ENCODE data around the gene EDEM1. TPM values are rescaled to one million over a fixed set of nuclear protein-coding genes. Genes with fewer than 3 reads are reported as not detected.

EDEM1 gene
- total RNA-seq, 2 donors from 2014 or later: 30.2 to 59.7 TPM

DNA sequence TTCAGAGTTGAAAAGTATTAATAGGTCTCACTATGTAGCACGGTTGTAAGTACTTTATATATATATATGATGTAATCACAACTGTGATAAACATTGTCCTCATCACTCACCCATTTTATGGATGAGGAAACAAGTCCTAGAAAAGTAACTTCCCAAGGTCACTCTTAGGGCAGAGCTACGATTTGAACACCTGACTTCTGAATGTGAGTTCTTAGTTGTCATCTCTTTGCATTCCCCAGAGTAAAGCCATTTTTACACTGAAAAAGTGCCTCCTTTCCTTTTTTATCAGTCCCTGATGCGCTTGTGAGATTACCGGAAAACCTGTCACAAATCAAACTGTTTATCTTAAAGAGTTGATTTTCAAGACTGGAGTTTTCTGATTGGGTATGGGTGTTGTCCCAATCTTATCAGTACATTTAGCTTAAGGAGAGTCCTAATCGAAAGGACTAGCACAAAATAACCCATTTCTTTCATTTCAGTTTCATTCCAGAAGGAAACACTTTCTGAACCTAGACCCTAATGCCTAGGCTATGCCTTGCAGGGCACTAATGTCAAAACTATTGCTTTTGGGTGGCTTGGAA lies 2.3 kb upstream of the EDEM1 start:
- Histone ChIP-seq H3K9me3 (no peaks in the 10 kb centered on the region), H3K27me3 (replicated peaks; ENCODE audit: insufficient read depth) (no peaks in the 10 kb centered on the region), H3K4me1 (ENCODE audit: control insufficient read depth in 1 of 2, low read depth in 2 of 2) (peaks cover 9 to 23% of the 10 kb centered on the region in 2 donors), H3K27ac (no peak overlapping the region), H3K36me3 (peaks cover 12% of the 10 kb centered on the region), H3K4me3 (no peak overlapping the region)
- DNase-seq (ENCODE audit: low spot score) (no peak), ATAC-seq (ENCODE audit: insufficient number of reproducible peaks, low FRiP score, low read depth) (no peak)
- TF ChIP-seq, protein P1, sequence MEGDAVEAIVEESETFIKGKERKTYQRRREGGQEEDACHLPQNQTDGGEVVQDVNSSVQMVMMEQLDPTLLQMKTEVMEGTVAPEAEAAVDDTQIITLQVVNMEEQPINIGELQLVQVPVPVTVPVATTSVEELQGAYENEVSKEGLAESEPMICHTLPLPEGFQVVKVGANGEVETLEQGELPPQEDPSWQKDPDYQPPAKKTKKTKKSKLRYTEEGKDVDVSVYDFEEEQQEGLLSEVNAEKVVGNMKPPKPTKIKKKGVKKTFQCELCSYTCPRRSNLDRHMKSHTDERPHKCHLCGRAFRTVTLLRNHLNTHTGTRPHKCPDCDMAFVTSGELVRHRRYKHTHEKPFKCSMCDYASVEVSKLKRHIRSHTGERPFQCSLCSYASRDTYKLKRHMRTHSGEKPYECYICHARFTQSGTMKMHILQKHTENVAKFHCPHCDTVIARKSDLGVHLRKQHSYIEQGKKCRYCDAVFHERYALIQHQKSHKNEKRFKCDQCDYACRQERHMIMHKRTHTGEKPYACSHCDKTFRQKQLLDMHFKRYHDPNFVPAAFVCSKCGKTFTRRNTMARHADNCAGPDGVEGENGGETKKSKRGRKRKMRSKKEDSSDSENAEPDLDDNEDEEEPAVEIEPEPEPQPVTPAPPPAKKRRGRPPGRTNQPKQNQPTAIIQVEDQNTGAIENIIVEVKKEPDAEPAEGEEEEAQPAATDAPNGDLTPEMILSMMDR (IDR thresholded peaks at IDR 0.05): no peak

DNA sequence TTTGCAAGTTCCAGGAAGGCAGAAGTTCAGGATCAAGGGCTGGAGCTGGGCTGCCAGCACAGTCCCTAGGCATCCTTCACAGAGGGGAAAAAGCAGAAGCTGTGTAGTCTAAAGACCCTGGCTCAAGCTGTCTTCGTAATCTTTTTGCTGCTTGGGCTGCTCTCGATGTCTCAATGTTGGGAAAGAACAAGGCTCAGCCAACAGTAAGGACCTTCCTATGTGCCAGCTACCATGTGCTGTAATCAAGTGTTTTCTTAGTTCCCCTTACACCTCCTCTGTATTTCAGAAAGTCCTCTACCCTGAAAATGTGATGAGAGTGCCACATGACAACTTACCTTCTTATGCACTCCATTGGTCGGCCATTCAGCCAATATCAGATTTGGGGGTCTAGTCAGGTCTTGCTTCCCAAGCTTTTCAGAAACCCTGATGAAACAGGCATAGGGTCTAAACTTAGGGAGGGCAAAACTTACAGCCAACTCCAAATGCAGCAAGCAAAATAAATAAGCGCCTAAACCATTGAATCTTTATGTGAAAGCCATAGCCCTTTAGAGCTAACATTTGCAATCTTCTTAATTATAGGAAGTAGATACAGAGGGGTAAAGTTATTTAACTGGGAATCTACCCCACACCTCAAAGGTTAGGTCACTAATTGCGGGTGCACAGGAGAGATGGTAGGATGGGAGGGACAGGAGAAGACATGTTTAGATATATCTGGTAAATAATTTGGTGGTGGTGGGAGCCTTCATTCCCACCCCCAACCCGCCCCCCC lies 1.2 kb upstream of the EDEM1 start:
- Histone ChIP-seq H3K9me3 (no peaks in the 10 kb centered on the region), H3K4me3 (peak overlapping the region; percentile 94), H3K27me3 (replicated peaks; ENCODE audit: insufficient read depth) (no peaks in the 10 kb centered on the region), H3K36me3 (peaks cover 6% of the 10 kb centered on the region), H3K27ac (peak overlapping the region; percentile 31 to 66), H3K4me1 (ENCODE audit: control insufficient read depth in 1 of 2, low read depth in 2 of 2) (peaks cover 12 to 27% of the 10 kb centered on the region in 2 donors)
- ATAC-seq (ENCODE audit: insufficient number of reproducible peaks, low FRiP score, low read depth): no peak
- DNase-seq (ENCODE audit: low spot score): no peak
- TF ChIP-seq, protein P1 (IDR thresholded peaks at IDR 0.05): no peak

DNA sequence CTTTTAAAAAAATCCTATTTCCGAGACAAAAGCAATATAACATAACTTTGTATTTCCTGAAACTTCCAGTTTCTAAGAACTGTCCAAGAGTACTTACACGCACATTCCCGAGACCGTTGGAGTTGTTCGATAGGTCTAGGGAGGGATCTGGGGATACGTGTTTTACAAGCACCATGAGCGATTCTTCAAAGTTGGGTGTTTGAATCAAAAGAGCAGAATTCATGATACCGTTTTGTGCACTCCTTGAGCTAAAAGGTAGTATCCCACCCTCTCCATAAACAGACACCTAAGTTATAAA lies 700 bp upstream of the EDEM1 start:
- Histone ChIP-seq H3K36me3 (peaks cover under 1% of the 10 kb centered on the region), H3K27ac (peak overlapping the region; percentile 52 to 66), H3K4me1 (ENCODE audit: control insufficient read depth in 1 of 2, low read depth in 2 of 2) (peaks cover 12 to 27% of the 10 kb centered on the region in 2 donors), H3K27me3 (replicated peaks; ENCODE audit: insufficient read depth) (no peaks in the 10 kb centered on the region), H3K4me3 (peak overlapping the region; percentile 94), H3K9me3 (no peaks in the 10 kb centered on the region)
- ATAC-seq (ENCODE audit: insufficient number of reproducible peaks, low FRiP score, low read depth) (no peak), DNase-seq (ENCODE audit: low spot score) (no peak)
- TF ChIP-seq, protein P1 (IDR thresholded peaks at IDR 0.05): no peak

DNA sequence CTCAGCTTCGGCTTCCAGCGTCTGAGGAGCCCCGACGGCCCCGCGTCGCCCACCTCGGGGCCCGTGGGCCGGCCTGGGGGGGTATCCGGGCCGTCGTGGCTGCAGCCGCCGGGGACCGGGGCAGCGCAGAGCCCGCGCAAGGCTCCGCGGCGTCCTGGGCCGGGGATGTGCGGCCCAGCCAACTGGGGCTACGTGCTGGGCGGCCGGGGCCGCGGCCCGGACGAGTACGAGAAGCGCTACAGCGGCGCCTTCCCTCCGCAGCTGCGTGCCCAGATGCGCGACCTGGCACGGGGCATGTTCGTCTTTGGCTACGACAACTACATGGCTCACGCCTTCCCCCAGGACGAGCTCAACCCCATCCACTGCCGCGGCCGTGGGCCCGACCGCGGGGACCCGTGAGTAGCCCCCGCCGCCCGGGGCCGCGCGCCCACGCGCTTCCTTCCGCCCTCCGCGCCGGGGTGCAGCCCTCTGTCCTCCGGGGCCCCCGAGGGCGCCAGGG lies 462 bp downstream of the EDEM1 start:
- H3K4me1 ChIP-seq (ENCODE audit: control insufficient read depth in 1 of 2, low read depth in 2 of 2): peaks cover 12 to 27% of the 10 kb centered on the region in 2 donors
- TF ChIP-seq, protein P1 (IDR thresholded peaks at IDR 0.05): no peak
- ATAC-seq (ENCODE audit: insufficient number of reproducible peaks, low FRiP score, low read depth): peak; percentile 4
- H3K4me3 ChIP-seq: peak overlapping the region; percentile 94
- no peaks in the 10 kb centered on the region for H3K27me3 ChIP-seq (replicated peaks; ENCODE audit: insufficient read depth)
- peak overlapping the region; percentile 93 for H3K27ac ChIP-seq
- DNase-seq (ENCODE audit: low spot score): no peak
- no peaks in the 10 kb centered on the region for H3K36me3 ChIP-seq
- no peaks in the 10 kb centered on the region for H3K9me3 ChIP-seq

DNA sequence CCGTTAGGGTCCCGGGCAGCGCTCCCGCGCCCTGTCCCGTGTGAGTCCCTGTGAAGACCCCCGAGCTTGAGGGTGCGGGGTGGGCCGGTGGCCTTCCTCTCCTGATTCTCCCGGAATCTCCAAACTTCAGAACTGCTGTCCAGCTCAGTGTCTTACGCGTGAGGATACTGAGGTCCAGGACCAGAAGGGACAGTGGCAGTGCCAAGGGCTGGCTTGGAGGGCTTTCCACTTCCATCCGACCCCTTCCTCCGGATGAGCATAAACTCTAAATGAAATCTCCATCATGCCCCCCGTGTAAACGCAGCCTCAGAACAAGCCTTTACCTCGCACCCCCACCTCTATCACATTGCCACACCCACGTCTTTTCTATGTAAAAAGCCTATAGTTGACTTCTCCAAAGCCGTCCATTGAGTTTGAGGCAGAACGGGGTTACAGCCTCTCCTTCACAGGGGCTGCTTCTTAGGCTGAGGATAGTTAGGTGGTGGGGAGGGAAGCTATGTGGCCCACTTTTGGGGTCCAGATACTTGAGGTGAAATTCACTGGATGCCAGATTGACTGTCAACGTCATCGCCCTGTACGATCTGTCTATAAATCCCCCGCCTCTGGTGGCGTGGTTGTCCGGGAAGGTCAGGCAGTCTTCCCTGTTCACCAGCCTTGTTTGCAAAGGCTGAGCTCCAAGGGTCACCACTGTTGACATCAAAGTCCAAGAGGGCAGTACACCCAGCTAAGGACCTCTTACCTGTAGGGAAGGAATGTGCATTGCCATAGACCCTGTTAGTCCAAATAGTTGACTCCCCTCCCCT lies 1.1 kb downstream of the EDEM1 start:
- ATAC-seq (ENCODE audit: insufficient number of reproducible peaks, low FRiP score, low read depth) (no peak), DNase-seq (ENCODE audit: low spot score) (no peak)
- no peaks in the 10 kb centered on the region for H3K9me3 ChIP-seq
- no peaks in the 10 kb centered on the region for H3K36me3 ChIP-seq
- TF ChIP-seq, protein P1 (IDR thresholded peaks at IDR 0.05): no peak
- peak overlapping the region; percentile 94 for H3K4me3 ChIP-seq
- no peaks in the 10 kb centered on the region for H3K27me3 ChIP-seq (replicated peaks; ENCODE audit: insufficient read depth)
- peaks cover 12 to 27% of the 10 kb centered on the region in 2 donors for H3K4me1 ChIP-seq (ENCODE audit: control insufficient read depth in 1 of 2, low read depth in 2 of 2)
- H3K27ac ChIP-seq: peak overlapping the region; percentile 93
